UCSD-AML1 (cell line): ENCODE data around the gene C11orf21.

Experiments used
- DNase-seq: peaks from one replicate; lab custom pipeline; 2025; ENCODE audit not compliant: unreplicated experiment; lab: John Stamatoyannopoulos, UW

Gene C11orf21

GRCh38 chr11:2309251-2310072 is 7.7 kb upstream of the C11orf21 start:
- DNase-seq: no peak

DNA sequence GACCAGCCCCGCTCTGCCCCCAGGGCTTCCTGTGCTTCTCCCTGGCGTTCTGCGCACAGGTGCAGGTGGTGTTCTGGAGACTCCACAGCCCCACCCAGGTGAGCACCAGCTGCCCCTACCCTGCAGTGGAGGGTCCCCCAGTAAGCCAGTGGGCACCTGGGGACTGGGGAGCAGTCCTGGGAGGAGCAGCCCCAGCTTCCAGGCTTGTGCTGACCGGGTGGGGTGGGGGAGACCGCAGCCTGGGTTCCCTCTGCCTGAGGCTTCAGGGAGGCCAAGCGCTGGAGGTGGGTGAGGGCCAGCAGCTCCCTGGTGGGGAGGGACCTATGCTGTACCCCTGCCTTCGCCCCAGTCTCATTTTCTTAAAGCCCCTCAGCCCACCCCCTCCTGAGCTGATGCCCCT is 7.0 kb upstream of the C11orf21 start:
- no peak for DNase-seq

- DNase-seq: no peak
Observed at GRCh38 chr11:2307501-2308331, 6.0 kb upstream of the C11orf21 start.

GRCh38 chr11:2306877-2307500 is 5.3 kb upstream of the C11orf21 start:
- no peak for DNase-seq

DNA sequence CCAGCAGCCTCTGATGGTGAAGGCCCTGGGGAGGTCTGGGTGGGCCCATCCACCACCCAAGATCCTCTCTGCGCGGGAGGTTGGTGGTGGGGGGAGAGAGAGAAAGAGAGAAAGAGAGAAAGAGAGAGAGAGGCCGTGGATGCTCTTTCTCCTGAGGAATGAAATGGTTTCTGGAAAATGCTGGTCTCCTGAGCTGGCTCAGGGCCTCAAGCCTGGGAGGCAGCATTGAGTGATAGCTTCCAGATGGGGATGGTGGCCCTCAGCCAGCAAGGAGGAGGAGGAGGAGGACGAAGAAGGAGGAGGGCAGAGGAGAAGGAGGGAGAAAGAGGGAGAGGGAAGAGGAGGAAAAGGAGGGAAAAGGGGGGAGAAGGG is 4.7 kb upstream of the C11orf21 start:
- DNase-seq: no peak

GRCh38 chr11:2305788-2306451 is 4.2 kb upstream of the C11orf21 start:
- peak; percentile 63 for DNase-seq

- peak; percentile 82 for DNase-seq
Observed at GRCh38 chr11:2305140-2305778, 3.5 kb upstream of the C11orf21 start.

DNA sequence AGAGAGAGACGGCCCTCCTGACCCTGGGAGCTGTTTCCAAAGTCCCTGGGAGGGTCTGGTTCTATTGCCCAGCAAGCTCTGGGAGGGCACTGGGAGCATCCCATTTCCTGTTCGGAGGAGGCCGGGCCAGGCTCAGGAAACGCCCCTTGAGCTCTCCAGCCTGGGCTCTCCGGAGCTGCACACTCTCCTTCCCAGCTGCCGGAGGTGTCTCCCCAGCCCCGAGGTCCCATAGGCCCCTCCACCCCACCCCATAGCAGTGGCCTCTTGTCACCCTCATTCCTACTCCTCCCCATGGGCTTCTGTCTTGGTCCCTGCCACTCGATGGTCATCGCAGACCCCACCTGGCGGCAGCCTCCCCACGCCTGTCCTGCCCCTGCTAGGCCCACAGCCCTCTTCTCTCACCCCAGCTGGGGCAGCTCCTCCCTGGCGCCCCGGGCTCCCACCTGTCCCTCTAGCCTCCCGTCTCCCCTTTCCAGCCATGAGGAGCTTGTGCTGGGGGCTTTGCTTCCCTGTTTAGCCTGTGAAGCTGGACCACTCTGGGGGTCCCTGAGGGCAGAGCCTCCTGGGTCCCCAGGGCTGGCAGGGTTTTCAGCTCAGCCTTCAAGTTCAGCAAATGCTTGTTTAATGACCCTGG is 2.9 kb upstream of the C11orf21 start:
- DNase-seq: peak; percentile 51

DNA sequence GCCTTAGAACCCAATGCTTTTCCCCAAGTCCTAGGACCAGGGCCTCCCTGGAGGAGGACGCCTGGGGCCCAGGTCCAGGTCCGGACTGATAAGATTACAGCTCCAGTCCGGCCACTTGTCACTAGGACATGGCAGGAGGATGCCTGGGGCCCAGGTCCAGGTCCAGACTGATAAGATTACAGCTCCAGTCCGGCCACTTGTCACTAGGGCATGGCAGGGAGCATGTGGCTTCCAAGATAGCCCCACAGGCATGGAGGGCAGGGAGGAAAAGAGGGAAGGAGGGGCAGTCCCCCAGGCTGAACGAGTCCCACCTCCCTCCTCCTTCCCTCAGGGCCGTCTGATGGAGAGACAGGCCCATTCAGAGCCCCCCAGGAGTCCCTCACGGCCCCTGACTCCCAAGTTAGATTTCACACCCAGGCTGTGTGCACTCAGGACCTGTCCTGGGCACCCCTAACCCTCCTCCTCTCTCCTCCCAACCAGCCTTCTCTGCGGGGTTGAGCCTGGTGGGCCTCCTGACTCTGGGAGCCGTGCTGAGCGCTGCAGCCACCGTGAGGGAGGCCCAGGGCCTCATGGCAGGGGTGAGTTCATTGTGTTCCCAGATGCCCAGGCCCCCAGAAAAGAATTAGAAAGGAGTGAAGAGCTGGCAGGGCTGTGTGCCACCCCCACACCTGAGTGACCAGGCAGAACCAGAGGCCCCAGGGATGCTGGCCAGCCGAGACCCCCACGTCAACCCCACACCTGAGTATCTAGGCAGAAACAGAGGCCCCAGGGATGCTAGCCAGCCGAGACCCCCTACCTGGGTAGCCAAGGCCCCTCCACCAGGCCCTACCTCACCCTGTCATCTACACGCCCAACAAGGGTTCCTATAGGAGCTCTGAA is 2.1 kb upstream of the C11orf21 start:
- no peak for DNase-seq

GRCh38 chr11:2302896-2303626 is 1.3 kb upstream of the C11orf21 start:
- DNase-seq: no peak

DNA sequence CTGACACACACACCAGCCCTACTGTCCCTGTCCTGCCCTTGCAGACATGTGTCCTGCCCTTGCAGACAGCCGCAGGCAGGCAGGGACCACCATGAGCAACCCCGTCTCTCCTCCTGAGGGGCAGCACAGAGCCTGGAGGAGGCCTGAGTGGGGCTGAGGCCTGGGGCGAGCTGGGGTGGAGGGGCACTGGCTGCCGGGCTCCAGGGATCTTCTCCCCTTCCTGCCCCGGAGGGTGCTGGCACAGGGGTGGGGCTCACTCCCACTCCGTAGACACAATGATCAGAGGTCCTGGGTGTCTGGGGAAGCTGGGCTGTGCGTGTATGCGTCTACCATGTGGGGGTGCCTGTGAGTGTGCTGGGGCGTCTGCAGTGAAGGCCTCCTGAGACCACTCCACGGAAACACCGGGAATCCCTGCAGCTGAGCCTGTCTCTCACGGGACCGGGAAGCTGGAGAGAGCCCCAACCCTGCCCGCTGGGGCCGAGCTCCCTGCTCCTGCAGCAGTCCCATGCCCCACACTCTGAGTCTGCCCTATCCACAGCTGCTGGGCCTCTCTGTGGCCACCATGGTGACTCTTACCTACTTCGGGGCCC is 683 bp upstream of the C11orf21 start:
- peak; percentile 76 for DNase-seq

- DNase-seq: no peak
Observed at GRCh38 chr11:2300936-2301630, 635 bp downstream of the C11orf21 start.

- DNase-seq: peak; percentile 70
Observed at GRCh38 chr11:2300290-2300935, 1.3 kb downstream of the C11orf21 start.

DNA sequence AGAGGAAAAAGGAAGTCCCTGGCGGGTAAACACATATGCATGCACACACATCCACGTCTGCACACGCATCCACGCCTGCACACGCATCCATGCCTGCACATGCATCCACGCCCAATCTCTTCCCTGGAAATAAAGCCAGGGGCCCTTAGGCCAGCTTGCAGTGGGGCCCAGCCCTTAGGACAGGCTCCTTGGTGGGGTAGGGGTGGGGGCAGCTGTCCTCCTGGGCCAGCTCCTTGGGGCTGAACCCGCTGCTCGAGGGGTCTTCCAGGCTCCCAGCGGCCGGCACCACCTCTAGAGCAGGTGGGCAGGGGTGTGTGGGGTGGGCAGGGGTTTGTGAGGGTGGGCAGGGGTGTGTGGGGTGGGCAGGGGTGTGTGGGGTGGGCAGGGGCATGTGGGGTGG is 1.9 kb downstream of the C11orf21 start:
- no peak for DNase-seq

DNA sequence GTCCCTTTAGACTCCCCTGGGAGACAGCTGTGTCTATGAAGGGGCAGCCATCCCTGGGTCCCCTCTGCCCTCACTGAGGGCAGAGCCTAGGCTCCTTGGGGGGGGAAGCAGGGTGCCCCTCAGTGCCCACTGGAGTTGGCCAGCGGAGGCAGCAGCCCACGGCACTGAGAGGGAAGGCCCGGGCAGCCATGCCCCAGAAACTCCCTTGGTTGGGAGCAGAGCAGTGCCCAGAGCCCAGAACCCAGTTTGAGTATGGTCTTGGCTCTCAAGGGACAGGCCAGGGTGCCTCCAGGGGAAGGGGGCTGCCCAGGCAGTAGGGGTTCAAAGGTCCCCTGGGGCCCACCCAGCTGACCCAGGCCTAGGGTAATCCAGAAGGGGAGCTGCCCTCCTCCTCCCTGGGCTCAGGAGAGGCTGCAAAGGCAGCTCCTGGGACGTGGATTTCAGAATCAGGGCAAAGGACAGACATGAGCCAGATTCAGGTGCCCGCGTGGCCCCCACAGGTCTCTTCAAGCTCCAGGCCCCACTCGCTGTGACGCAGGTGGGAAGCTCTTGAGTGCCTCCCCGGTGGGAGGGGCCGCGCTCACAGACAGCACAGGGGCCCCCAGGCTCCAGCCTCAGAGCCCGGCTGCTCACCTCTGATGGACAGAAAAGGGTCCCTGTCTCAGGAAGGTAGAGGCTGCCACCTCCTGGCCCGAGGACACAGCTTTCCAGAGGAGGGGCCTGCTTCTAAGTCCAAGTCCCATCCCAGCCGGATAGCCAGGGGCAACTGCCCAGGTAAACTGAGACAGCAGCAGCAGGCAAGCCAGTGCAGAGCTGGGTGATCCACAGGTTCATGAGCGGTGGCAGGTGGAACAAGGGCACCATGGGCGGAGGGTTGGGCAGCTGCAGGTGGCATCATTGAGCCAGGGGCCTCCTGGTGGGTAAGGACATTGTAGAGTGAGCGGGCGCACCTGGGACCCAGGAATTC is 2.6 kb downstream of the C11orf21 start:
- DNase-seq: no peak
